ENCODE results near the gene LIMS2. TPM values are rescaled to one million over a fixed set of nuclear protein-coding genes. Genes with fewer than 3 reads are reported as not detected.

LIMS2 gene
- total RNA-seq, 1 donor from 2014 or later = 171 TPM

- DNase-seq (ENCODE audit: low spot score) = no peak
- H3K4me3 Mint-ChIP-seq (ENCODE audit: unreplicated experiment) = no peak overlapping the region
- H3K27ac Mint-ChIP-seq (ENCODE audit: unreplicated experiment) = peak overlapping the region; percentile 81
- peaks cover 49% of the 10 kb centered on the region for H3K4me1 Mint-ChIP-seq (ENCODE audit: low read depth)
- TF ChIP-seq, protein P1, sequence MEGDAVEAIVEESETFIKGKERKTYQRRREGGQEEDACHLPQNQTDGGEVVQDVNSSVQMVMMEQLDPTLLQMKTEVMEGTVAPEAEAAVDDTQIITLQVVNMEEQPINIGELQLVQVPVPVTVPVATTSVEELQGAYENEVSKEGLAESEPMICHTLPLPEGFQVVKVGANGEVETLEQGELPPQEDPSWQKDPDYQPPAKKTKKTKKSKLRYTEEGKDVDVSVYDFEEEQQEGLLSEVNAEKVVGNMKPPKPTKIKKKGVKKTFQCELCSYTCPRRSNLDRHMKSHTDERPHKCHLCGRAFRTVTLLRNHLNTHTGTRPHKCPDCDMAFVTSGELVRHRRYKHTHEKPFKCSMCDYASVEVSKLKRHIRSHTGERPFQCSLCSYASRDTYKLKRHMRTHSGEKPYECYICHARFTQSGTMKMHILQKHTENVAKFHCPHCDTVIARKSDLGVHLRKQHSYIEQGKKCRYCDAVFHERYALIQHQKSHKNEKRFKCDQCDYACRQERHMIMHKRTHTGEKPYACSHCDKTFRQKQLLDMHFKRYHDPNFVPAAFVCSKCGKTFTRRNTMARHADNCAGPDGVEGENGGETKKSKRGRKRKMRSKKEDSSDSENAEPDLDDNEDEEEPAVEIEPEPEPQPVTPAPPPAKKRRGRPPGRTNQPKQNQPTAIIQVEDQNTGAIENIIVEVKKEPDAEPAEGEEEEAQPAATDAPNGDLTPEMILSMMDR (IDR thresholded peaks at IDR 0.05) = peak; percentile 91
- no peaks in the 10 kb centered on the region for H3K9me3 Mint-ChIP-seq (ENCODE audit: low read depth)
- peaks cover 18% of the 10 kb centered on the region for H3K36me3 Mint-ChIP-seq (ENCODE audit: low read depth)
- no peaks in the 10 kb centered on the region for H3K27me3 Mint-ChIP-seq (ENCODE audit: low read depth)
Observed at GRCh38 chr2:127649684-127650040, 25.7 kb downstream of the LIMS2 start.

DNA sequence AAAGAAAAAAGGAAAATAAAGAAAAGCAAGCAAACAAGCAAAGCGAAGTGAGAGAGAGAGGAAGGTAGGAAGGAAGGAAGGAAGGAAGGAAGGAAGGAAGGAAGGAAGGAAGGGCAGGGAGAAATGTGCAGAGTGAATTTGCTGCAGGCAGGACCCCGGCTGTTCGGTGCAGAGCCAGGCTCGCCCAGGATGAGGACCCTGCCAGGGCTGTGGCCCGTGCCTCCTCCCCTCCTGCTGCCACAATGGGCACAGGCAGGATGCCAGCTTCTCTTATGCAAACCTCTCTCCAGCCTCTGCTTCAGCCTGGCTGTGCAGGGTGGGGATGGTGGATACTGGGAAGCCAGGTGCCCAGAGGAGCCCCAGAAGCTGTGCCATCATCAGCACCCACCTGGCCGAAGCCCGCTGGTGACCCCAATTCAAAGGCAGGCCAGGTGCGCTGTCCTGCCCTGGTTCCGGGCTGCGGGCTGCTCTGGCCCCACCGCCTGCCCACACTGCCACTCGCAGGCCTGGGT is 26.2 kb downstream of the LIMS2 start:
- H3K4me3 Mint-ChIP-seq (ENCODE audit: unreplicated experiment) = no peak overlapping the region
- H3K27me3 Mint-ChIP-seq (ENCODE audit: low read depth) = no peaks in the 10 kb centered on the region
- no peaks in the 10 kb centered on the region for H3K9me3 Mint-ChIP-seq (ENCODE audit: low read depth)
- peaks cover 49% of the 10 kb centered on the region for H3K4me1 Mint-ChIP-seq (ENCODE audit: low read depth)
- no peak for DNase-seq (ENCODE audit: low spot score)
- TF ChIP-seq, protein P1 (IDR thresholded peaks at IDR 0.05) = no peak
- no peak overlapping the region for H3K27ac Mint-ChIP-seq (ENCODE audit: unreplicated experiment)
- H3K36me3 Mint-ChIP-seq (ENCODE audit: low read depth) = peaks cover 18% of the 10 kb centered on the region

DNA sequence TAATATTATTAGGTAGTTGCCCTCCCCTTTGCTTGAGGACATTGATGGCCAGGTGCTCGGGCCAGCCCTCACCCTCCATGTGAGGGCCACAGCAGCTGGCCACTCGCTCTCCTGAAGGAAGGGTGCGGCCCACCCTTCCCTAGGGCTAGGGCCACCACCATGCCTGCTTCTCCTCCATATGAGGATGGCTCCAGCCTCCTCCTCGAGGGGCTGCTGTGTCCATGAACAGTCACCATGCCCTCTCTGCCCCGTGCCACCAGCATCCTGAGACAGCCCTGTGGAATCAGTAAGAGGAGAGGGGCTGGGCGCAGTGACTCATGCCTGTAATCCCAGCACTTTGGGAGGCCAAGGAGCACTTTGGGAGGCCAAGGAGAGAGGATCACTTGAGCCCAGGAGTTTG is 27.0 kb downstream of the LIMS2 start:
- no peaks in the 10 kb centered on the region for H3K9me3 Mint-ChIP-seq (ENCODE audit: low read depth)
- H3K36me3 Mint-ChIP-seq (ENCODE audit: low read depth) = peaks cover 13% of the 10 kb centered on the region
- TF ChIP-seq, protein P1 (IDR thresholded peaks at IDR 0.05) = no peak
- DNase-seq (ENCODE audit: low spot score) = no peak
- H3K4me1 Mint-ChIP-seq (ENCODE audit: low read depth) = peaks cover 54% of the 10 kb centered on the region
- no peaks in the 10 kb centered on the region for H3K27me3 Mint-ChIP-seq (ENCODE audit: low read depth)
- H3K4me3 Mint-ChIP-seq (ENCODE audit: unreplicated experiment) = no peak overlapping the region
- H3K27ac Mint-ChIP-seq (ENCODE audit: unreplicated experiment) = no peak overlapping the region

DNA sequence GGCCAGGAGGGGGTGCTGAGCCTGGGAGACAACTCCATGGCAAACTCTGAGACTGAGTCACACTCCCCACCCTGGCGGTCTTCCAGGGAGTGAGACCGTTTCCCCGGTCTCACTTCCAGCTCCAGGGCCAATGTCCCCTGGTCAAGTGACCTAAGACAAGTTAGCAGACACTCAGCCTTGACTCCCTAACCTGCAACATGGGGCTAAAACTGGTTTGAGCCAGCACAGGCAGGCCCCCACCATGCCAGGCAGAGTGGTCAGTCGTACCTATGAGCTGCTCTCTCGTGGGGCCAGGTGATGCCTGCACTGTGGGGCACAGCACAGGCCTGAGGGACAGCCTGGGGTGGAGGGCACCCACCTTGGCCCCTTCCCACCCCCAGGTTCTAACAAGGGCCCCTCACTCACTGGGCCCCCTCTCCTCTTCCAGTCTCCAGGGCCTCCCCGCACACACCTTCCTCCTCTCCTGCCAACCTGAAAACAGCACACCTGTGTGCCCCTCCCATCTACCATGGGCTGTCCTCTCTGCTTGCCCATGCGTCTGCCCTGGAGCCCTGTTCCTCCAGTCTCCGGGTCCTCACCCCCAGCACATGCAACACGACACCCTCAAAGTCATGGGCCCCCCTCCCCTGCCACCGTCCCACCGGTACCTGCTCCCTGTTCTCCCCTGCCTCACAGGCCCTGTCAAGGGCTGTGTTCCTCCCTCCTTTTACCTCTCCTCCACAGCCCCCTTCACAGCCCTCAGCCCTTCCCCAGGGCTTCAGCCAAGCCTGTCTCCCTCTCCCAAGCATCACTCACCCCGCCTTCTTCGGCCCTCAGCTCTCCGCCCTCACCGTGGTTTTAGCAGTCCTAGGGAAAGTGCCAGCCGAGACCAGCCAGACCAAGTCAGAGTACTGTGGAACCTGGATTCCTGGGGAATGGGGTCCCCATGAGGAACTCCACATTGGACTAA is 27.8 kb downstream of the LIMS2 start:
- peaks cover 11% of the 10 kb centered on the region for H3K36me3 Mint-ChIP-seq (ENCODE audit: low read depth)
- H3K4me1 Mint-ChIP-seq (ENCODE audit: low read depth) = peaks cover 52% of the 10 kb centered on the region
- H3K27me3 Mint-ChIP-seq (ENCODE audit: low read depth) = no peaks in the 10 kb centered on the region
- H3K4me3 Mint-ChIP-seq (ENCODE audit: unreplicated experiment) = no peak overlapping the region
- TF ChIP-seq, protein P1 (IDR thresholded peaks at IDR 0.05) = no peak
- H3K27ac Mint-ChIP-seq (ENCODE audit: unreplicated experiment) = peak overlapping the region; percentile 66
- DNase-seq (ENCODE audit: low spot score) = no peak
- H3K9me3 Mint-ChIP-seq (ENCODE audit: low read depth) = no peaks in the 10 kb centered on the region

- H3K4me3 Mint-ChIP-seq (ENCODE audit: unreplicated experiment) = no peak overlapping the region
- TF ChIP-seq, protein P1 (IDR thresholded peaks at IDR 0.05) = no peak
- peaks cover 5% of the 10 kb centered on the region for H3K36me3 Mint-ChIP-seq (ENCODE audit: low read depth)
- DNase-seq (ENCODE audit: low spot score) = no peak
- no peaks in the 10 kb centered on the region for H3K27me3 Mint-ChIP-seq (ENCODE audit: low read depth)
- H3K9me3 Mint-ChIP-seq (ENCODE audit: low read depth) = no peaks in the 10 kb centered on the region
- peak overlapping the region; percentile 88 for H3K27ac Mint-ChIP-seq (ENCODE audit: unreplicated experiment)
- H3K4me1 Mint-ChIP-seq (ENCODE audit: low read depth) = peaks cover 44% of the 10 kb centered on the region
Observed at GRCh38 chr2:127646487-127647241, 28.7 kb downstream of the LIMS2 start.
